NCI-H446 treated with DMSO at 0.1 percent for 48 hours (cell line): ENCODE data around the gene MRFAP1L1.
"Not testable (repeated sequence)": the region's sequence is repeated elsewhere in the genome, so short reads cannot be mapped to it uniquely, and the experiment has no call there.

Source experiments
- DNase-seq: peaks from one replicate; lab custom pipeline; 2025; lab: John Stamatoyannopoulos, UW

The MRFAP1L1 gene

DNA sequence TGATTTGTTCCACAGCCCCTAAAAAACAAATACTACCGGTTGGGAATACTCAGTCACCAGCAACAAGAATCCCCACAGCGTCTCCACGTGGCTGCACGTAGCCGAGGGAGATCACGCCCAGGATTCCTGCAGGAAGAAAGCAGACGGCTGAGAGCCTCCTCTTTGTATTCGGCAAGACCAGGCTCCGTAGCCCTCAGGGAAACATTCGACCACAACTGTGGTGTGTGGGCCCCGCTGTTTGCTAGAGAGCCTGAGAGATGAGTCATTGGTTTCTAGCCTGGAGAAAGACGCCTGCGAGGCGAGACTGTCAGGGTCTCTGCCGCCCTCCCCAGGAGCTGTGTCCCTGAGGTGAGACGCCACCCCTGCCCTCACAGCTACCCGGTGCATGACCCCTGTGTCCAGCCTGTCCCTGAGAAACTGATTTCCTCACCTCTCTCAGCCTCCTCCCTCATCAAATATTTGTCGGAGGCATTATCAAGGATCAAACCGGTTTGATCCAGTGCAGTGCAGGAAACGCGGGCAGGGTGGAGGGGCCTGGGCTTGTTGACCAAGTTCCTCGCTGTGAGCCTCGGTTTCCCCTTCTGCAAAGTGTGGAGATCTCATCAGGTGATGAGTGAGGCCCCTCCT is 20.7 kb downstream of the MRFAP1L1 start:
- DNase-seq: no peak

- DNase-seq: no peak
Measured at GRCh38 chr4:6687947-6688878, 21.5 kb downstream of the MRFAP1L1 start.

GRCh38 chr4:6686104-6686787 is 23.4 kb downstream of the MRFAP1L1 start:
- DNase-seq: no peak

DNA sequence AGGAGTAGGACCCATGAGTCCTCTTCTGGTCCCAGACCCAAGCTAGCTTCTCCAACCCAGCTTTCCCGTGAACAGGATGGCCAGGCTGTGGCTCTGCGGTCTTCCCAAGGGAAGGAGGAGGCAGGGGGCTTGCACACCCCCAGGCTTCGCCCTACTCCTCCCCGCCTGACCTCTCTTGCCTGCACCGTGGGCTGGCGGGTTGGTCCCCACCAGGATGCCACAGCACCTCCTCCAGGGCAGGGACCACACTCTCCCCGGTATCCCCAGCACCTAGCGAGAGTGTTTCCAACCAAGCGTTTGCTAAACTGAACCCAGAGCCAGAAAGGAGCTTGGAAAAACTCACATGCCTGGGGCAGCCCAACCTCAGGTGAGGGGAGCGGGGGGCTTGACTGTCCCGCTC is 25.0 kb downstream of the MRFAP1L1 start:
- DNase-seq: no peak

GRCh38 chr4:6682862-6683590 is 26.6 kb downstream of the MRFAP1L1 start:
- DNase-seq: no peak

GRCh38 chr4:6681191-6681590 is 28.5 kb downstream of the MRFAP1L1 start:
- no peak for DNase-seq

GRCh38 chr4:6680372-6681034 is 29.2 kb downstream of the MRFAP1L1 start:
- DNase-seq: no peak

- no peak for DNase-seq
Measured at GRCh38 chr4:6676722-6677558, 32.7 kb downstream of the MRFAP1L1 start.

- DNase-seq: no peak
Measured at GRCh38 chr4:6674500-6675149, 35.0 kb downstream of the MRFAP1L1 start.

- peak; percentile 79 for DNase-seq
Measured at GRCh38 chr4:6673660-6674499, 35.8 kb downstream of the MRFAP1L1 start.

DNA sequence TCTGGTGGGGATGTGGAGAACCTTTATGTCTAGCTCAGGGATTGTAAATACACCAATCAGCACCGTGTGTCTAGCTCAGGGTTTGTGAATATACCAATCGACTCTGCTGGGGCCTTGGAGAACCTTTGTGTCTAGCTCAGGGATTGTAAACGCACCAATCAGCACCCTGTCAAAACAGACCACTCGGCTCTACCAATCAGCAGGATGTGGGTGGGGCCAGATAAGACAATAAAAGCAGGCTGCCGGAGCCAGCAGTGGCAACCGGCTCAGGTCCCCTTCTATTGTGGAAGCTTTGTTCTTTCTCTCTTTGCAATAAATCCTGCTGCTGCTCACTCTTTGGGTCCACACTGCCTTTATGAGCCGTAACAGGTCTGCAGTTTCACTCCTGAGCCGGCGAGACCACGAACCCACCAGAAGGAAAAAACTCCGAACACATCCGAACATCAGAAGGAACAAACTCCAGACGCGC is 36.4 kb downstream of the MRFAP1L1 start:
- DNase-seq: peak; percentile 3

DNA sequence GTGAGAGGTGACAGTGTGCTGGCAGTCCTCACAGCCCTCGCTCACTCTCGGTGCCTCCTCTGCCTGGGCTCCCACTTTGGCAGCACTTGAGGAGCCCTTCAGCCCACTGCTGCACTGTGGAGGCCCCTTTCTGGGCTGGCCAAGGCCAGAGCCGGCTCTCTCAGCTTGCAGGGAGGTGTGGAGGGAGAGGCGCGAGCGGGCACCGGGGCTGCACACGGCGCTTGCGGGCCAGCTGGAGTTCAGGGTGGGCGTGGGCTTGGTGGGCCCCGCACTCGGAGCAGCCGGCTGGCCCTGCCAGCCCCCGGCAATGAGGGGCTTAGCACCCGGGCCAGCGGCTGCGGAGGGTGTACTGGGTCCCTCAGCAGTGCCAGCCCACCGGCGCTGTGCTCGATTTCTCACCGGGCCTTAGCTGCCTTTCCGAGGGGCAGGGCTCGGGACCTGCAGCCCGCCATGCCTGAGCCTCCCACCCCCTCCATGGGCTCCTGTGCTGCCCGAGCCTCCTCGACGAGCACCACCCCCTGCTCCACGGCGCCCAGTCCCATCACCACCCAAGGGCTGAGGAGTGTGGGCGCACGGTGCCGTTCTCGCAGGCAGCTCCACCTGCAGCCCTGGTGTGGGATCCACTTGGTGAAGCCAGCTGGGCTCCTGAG is 37.0 kb downstream of the MRFAP1L1 start:
- not testable (repeated sequence) for DNase-seq

GRCh38 chr4:6672131-6672530 is 37.5 kb downstream of the MRFAP1L1 start:
- DNase-seq: no peak

- DNase-seq: no peak
Measured at GRCh38 chr4:6671648-6672047, 38.0 kb downstream of the MRFAP1L1 start.

DNA sequence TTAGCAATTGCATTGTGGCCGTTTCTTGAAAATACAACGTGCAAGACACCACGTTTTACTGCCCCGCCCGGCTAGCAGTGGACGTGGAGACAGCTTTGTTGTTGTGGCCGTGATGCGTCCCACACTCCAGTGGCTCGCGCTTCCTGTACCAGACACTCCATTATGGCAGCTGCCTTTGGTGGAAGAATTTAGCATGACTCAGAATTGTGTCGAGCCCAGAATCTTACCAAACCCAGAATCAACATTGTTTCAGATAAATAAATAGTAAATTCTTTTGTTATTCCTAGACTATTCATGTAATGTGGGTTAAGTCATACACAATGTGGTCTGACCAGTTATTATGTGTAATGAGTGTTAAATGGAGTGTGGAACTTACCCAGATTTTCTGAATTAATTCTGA is 41.3 kb downstream of the MRFAP1L1 start:
- no peak for DNase-seq

GRCh38 chr4:6665320-6665654 is 44.4 kb downstream of the MRFAP1L1 start:
- no peak for DNase-seq

DNA sequence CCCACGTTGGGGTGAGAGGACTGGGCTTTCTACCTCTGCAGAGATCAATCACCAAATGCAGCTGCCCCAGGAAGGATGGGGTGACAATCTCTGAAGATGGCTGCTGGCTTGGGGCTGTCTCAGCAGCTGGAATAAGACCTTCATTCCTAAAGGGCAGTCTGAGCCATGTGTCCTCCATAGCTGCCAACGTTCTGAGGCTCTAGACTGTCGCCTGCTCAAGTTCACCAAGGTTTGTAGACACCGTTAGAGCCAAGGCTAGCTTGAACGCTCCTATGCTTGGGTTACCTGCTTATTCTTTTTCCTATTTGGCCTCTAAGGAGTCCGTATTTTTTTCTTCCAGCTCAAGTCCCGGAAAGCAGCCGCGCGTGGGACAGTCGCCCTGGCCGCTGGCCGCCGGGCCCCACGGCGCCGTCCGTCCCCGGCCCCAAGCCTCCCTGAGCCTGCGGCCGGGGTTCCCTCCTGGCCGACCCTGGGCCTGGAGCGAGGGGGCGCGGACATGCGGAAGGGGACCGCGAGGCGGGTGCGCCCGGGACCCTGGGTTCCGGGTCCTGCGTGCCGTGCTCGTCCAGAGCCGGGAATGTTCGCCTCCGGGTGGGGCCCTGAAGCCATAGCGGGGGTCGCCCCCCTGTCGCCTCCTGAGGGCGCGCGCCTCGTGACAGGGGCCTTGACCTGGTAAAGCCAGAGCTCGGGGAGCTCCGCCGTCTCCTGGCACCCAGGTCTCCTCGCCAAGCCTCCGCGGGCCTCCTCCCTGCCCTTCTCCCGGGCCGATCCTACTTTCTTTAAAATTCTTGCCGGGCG is 45.9 kb downstream of the MRFAP1L1 start:
- DNase-seq: no peak

DNA sequence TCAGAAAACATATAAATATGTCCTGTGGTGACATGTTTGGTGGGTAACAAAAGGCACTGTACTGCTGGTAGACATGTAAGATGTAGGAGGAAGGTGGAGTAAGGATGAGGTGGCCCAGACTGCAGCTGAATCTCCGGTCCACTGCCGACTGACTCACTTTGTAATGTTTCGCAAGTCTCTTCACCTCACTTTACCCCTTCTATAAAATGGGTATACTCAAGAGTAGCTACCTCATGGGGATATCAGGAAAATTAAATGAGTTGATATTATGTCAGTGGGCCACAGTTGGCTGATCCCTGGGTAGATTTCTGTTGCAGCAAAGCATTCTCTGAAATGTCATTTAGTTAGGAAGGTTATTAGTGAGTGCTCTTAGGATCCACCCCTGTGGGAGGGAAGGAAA is 47.1 kb downstream of the MRFAP1L1 start:
- DNase-seq: no peak
